Breast epithelium (tissue), 4 donors: ENCODE results near the gene ZNF248. TPM values are rescaled to one million over a fixed set of nuclear protein-coding genes. Genes with fewer than 3 reads are reported as not detected.

ENCODE experiments used
- DNase-seq, 2 donors: peaks; one replicate each; pipeline ENCODE4 v3.0.0-alpha.2; 2019; ENCODE audit warnings: low spot score in 2 of 2
- H3K27ac ChIP-seq, 2 donors: fragments of 200-600 bp; sonication (generic) in 1 of 2; one replicate each; pipeline ENCODE4 v1.5.1; 2016 to 2019; ENCODE audit warnings: mild to moderate bottlenecking in 1 of 2
- H3K27me3 ChIP-seq, 2 donors: fragments of 200-600 bp; sonication (generic) in 1 of 2; one replicate each; pipeline versions ENCODE4 v1.5.1 to v1.6.0; 2017 to 2019; ENCODE audit warnings: control low read depth in 1 of 2, mild to moderate bottlenecking in 1 of 2
- H3K36me3 ChIP-seq: fragments of 200-600 bp; one replicate; pipeline ENCODE4 v1.5.1; 2019
- H3K4me1 ChIP-seq, 2 donors: fragments of 200-600 bp; sonication (generic); one replicate each; pipeline ENCODE4 v1.5.1; 2016 to 2019; ENCODE audit warnings: control low read depth in 1 of 2
- H3K4me3 ChIP-seq, 3 donors: fragments of 200-600 bp; sonication (generic); 1 replicate in 2 of 3; 2 replicates in 1 of 3; pipeline ENCODE4 v1.5.1; 2016 to 2019; ENCODE audit warnings: mild to moderate bottlenecking in 3 of 3, moderate library complexity in 2 of 3
- H3K9me3 ChIP-seq, 2 donors: fragments of 200-600 bp; sonication (generic) in 1 of 2; one replicate each; pipeline ENCODE4 v1.5.1; 2016 to 2019; ENCODE audit warnings: control low read depth in 1 of 2
- POLR2A ChIP-seq: fragments of 450-650 bp; IDR thresholded peaks from one replicate; pipeline ENCODE4 v1.6.1; 2016; ENCODE audit warnings: antibody characterized with exemption, mild to moderate bottlenecking, moderate library complexity
- POLR2AphosphoS5 ChIP-seq, 3 donors: sonication (generic); formaldehyde crosslinking; IDR thresholded peaks; one replicate each; pipeline ENCODE4 v1.6.1; 2017; ENCODE audit warnings: antibody characterized with exemption in 3 of 3
- intact Hi-C: fragments of 100-400 bp; cut with DNase I; formaldehyde crosslinking; loops from one replicate; pipeline ENCODE4 v1.15.1; 2023; ENCODE audit warnings: low total_unique reads
- total RNA-seq, 3 donors: library from RNA; depleted of rRNA; stranded (reverse); fragments of >200 nt; gene quantifications; one replicate each; pipeline ENCODE4 v1.1.0, GENCODE V29; 2016
- TF ChIP-seq, protein P1 (sequence below), 3 donors: fragments of 450-650 bp; IDR thresholded peaks; one replicate each; pipeline ENCODE4 v1.5.1; 2016 to 2017; ENCODE audit warnings: antibody characterized with exemption in 3 of 3, mild to moderate bottlenecking in 3 of 3, moderate library complexity in 3 of 3

The ZNF248 gene
- 10 to 100 TPM; 11.0 to 29.6 (median 19.7) TPM for total RNA-seq

DNA sequence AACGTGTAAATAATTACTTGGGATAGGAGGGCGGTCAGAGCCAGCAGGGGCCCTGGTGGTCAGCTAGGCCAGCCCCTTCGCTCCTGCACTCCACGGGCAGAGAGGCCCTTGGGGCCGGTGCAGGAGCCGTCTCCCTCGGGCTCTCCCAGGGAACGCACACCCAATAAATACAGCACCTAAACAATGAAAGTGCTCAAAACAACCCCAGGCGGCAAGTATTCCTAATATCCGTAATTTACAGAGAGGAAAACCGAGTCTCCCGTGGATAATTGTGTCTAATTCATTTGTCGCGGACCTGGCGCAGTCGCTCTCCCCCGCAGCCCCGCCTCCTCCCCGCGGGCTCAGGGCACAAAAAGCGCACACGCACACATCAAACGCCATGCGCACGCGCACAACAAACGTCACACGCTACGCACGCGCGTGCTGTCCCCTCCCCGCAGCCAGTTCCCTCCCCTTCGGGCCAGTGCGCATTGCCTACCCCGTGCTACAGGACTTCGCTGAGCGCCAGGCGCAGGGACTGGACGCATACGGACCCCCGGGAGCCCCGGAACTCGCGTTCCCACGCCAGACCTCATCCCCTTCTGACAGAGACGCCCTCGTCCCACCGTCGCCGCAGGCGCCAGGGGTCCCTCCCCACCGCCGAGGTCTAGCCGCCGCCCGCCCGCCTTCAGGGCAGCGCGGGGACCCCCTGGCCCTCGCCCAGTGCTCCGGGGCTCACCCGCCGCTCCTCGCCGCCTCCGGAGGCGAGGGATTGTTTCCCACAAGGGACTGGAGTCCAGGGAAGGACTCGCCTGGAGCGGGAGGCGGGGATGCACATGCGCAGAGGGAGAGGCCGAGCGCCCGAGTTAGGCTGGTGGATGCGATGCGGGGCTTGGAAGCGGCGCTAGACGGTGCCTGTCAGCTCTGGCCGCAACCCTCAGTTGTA is at the start of gene ZNF248:
ZNF248 (minus strand) TSS at position 324 of the 925 bp plus-strand sequence. CDS start 1,300 bp downstream, outside the sequence.
- peak; percentile 94 to 95 for DNase-seq
- intact Hi-C loops = no loop called here
- peak within 1 kb of the TSS; percentile 78 to 86 (median 86) for H3K4me3 ChIP-seq
- H3K36me3 ChIP-seq = no peaks in the 10 kb centered on the region
- no peaks in the 10 kb centered on the region for H3K27me3 ChIP-seq
- no peaks in the 10 kb centered on the region for H3K4me1 ChIP-seq
- no peaks in the 10 kb centered on the region for H3K9me3 ChIP-seq
- TF ChIP-seq, protein P1, sequence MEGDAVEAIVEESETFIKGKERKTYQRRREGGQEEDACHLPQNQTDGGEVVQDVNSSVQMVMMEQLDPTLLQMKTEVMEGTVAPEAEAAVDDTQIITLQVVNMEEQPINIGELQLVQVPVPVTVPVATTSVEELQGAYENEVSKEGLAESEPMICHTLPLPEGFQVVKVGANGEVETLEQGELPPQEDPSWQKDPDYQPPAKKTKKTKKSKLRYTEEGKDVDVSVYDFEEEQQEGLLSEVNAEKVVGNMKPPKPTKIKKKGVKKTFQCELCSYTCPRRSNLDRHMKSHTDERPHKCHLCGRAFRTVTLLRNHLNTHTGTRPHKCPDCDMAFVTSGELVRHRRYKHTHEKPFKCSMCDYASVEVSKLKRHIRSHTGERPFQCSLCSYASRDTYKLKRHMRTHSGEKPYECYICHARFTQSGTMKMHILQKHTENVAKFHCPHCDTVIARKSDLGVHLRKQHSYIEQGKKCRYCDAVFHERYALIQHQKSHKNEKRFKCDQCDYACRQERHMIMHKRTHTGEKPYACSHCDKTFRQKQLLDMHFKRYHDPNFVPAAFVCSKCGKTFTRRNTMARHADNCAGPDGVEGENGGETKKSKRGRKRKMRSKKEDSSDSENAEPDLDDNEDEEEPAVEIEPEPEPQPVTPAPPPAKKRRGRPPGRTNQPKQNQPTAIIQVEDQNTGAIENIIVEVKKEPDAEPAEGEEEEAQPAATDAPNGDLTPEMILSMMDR (IDR thresholded peaks at IDR 0.05) = no peak
- peak; percentile 92 for TF ChIP-seq POLR2A
- TF ChIP-seq POLR2AphosphoS5 (IDR thresholded peaks at IDR 0.05) = peak; percentile 99
- H3K27ac ChIP-seq = peak within 1 kb of the TSS; percentile 100

DNA sequence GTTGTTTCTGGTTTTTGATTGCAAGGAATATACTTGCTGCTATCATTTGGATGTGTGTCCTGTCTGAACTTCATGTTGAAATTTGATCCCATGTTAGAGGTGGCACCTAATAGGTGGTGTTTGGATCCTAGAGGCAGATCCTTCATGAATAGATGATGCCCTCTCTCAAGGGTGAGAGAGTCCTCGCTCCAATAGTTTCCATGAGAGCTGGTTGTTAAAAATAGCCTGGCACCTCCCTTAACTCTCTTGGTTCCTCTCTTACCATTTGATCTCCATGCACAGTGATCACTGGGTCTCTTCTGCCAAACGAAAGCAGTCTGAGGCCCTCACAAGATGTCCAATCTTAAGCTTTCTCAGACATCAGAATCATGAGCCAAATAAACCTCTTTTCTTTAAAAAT is 49.0 kb upstream of the ZNF248 start:
- Histone ChIP-seq H3K27me3 (no peaks in the 10 kb centered on the region), H3K4me1 (no peaks in the 10 kb centered on the region), H3K36me3 (no peaks in the 10 kb centered on the region), H3K27ac (no peak overlapping the region), H3K4me3 (no peak overlapping the region), H3K9me3 (no peaks in the 10 kb centered on the region)
- intact Hi-C loops = no loop called here
- TF ChIP-seq, protein P1 (IDR thresholded peaks at IDR 0.05) = no peak
- TF ChIP-seq POLR2A (no peak), POLR2AphosphoS5 (IDR thresholded peaks at IDR 0.05) (no peak)
- DNase-seq = no peak

DNA sequence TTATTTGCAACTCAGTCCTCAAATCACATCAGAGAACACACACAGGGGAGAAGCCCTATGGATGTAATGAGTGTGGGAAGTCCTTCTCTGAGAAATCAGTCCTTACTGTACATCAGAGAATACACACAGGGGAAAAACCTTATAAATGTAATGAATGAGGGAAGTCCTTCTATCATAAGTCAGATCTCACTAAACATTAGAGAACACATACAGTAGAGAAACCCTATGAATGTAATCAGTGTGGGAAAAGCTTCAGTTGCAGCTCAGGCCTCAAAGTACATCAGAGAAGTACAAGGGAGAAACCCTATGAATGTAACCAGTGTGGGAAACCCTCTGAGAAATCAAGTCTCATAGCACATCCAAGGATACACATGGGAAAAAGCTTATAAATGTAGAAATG is 39.0 kb upstream of the ZNF248 start:
- intact Hi-C loops = no loop called here
- Histone ChIP-seq H3K9me3 (peaks cover 21 to 31% of the 10 kb centered on the region in 2 donors), H3K27me3 (no peaks in the 10 kb centered on the region), H3K4me1 (no peaks in the 10 kb centered on the region), H3K36me3 (no peaks in the 10 kb centered on the region), H3K4me3 (no peak overlapping the region), H3K27ac (no peak overlapping the region)
- no peak for TF ChIP-seq POLR2AphosphoS5 (IDR thresholded peaks at IDR 0.05)
- TF ChIP-seq, protein P1 (IDR thresholded peaks at IDR 0.05) = no peak
- no peak for DNase-seq

DNA sequence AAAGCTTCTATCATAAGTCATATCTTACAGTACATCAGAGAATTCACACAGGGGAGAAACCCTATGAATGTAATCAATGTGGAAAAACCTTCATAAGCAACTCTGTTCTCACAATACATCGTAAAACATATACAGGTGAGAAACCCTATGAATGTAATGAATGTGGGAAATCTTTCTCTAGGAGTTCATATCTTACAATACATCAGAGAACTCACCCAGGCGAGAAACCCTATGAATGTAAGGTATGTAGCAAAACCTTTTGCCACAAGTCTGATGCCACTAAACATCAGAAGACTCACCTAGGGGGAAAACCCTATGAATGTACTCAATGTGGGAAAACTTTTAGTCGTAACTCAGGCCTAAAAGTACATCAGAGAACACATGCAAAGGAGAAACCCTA is 38.3 kb upstream of the ZNF248 start:
- Histone ChIP-seq H3K27me3 (no peaks in the 10 kb centered on the region), H3K4me3 (no peak overlapping the region), H3K4me1 (no peaks in the 10 kb centered on the region), H3K36me3 (no peaks in the 10 kb centered on the region), H3K27ac (no peak overlapping the region), H3K9me3 (peaks cover 26 to 33% of the 10 kb centered on the region in 2 donors)
- TF ChIP-seq POLR2A (no peak), POLR2AphosphoS5 (IDR thresholded peaks at IDR 0.05) (no peak)
- TF ChIP-seq, protein P1 (IDR thresholded peaks at IDR 0.05) = no peak
- intact Hi-C loops = no loop called here
- DNase-seq = no peak

DNA sequence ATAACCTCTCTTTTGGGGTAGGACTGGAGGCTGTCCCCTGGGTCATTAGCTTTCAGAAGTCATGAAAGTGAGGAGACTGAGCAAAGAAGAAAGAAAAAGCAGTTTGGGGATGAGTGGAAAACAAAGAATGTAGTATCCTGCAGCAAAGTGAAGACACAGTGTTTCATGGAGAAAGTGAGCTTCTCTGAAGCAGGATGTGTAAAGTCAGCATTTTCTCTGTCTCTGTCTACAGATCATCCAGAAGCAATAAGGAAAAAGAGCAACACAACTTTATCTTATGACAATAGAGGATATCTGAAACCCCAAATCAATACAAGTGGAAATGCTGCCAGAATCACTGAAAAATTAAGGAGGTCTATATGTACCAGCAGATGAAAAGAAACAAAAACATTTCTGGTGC is 28.4 kb upstream of the ZNF248 start:
- no peaks in the 10 kb centered on the region for H3K36me3 ChIP-seq
- H3K4me1 ChIP-seq = no peaks in the 10 kb centered on the region
- no peak overlapping the region for H3K4me3 ChIP-seq
- peaks cover 4 to 15% of the 10 kb centered on the region in 2 donors for H3K9me3 ChIP-seq
- no peaks in the 10 kb centered on the region for H3K27me3 ChIP-seq
- no peak for DNase-seq
- no peak for TF ChIP-seq POLR2A
- TF ChIP-seq, protein P1 (IDR thresholded peaks at IDR 0.05) = no peak
- intact Hi-C loops = no loop called here
- H3K27ac ChIP-seq = no peak overlapping the region
